Stimulated activated CD4-positive, alpha-beta T cell treated with anti-CD3 and anti-CD28 coated beads, Interleukin-1b, Interleukin-23, amount 100 ng/mL, for 1 hour (primary cell): ENCODE results near the gene BNIP3.
"Not testable (repeated sequence)": the region's sequence is repeated elsewhere in the genome, so short reads cannot be mapped to it uniquely, and the experiment has no call there.

Source experiments
- DNase-seq, 2 donors: peaks; one replicate each; pipeline ENCODE4 v3.0.0-alpha.2; 2020; ENCODE audit warnings: low read depth in 2 of 2

The BNIP3 gene

DNA sequence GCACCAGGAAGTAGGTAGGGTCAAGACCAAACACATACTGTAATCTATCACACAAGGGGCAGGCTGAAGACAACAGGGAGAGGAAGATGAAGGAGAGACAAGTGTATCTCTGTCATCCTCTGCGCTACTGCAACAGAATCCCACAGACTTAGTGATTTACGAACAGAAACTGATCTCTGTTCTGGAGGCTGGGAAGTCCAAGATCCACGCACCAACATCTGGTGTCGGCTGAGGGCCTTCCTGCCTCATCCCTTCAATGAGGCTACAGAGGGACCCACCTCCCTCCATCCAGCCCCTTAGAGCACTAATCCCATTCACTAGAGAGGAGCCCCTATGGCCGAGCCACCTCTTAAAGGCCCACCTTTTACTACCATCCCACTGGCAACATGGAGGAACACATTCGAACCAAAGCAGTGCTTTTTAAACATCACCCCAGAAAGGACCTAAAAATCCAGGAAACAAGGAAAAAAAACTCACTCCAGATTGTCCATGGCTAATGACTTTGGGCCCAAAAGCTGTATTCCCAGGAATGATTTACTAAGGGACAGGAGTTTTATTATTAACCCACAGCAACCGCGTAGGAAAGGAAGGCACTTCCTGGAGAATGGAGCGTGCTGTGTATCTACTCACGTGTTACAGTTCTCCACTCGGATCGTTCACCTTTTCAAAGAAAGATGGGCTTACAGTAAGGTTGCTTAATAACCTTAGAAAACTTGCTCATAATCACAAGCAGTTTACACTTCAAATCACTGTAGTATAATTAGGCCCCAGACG lies 4.2 kb downstream of the BNIP3 start:
- no peak for DNase-seq

DNA sequence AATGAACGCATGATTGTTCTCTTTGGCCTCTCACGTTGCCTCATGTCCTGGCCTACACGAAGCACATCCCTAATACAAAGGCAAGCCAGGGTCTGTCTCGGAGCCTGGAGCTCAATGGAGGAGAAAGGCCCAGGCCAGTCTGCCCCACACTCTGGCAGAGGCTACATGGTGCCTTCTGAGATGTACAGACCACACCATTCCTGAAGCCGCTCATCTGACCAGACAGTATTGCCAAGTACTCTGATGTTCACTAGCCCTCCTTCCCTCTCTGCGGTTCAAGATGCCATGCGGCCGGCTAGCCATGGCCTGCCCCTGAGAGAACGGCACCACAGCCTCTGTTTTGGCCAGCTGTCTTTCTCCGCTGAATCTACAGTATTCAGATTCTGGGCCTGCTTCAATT lies 5.9 kb downstream of the BNIP3 start:
- no peak for DNase-seq

DNA sequence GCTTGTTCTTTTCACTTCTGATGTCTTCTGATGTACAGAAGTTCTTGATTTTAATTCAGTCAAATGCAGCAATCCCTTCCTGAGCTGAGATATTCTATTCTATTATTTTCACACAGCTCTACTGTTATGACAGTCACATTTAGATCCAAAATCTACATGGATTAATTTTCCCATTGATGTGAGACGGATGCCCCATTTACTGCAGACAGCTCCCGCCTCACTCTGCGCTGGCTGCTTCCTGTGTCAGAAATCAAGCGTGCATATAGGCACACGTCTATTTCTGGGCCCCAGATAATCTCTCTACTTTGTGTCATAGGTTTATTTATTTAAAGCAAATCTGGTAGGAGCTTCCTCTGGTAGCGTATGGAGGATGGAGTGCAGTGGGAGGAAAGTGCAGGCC lies 6.7 kb downstream of the BNIP3 start:
- no peak for DNase-seq

DNA sequence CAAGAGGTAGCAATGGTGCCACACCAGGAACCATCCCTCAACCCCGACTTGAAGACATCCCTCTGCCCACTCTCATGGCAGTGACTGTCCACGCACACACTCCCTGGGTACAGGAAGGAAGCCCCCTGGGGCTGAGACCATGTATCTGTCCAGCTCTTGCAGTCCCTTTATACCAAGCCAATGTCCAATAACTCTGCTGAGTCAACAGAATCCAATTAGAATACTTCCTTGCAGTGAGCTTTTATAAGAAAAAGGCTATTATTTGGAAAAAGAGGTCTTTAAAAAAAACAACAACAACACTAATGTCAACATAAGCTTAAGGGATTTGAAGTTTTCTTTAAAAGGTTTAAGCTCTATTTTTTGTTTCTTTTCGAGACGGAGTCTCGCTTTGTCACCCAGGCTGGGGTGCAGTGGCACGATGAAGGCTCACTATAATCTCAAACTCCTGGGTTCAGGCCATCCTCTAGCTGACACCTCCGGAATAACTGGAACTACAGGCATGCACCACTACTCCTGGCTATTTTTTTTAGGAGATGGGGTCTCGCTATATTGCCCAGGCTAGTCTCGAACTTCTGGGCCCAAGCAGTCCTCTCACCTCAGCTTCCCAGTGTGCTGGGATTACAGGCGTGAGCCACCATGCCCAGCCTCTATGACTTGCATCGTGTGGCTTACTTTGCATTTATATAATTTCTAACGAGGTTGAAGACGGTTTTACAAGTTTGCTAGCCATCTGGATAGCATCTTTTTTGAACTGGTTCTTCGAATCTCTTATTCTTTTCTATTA lies 7.5 kb downstream of the BNIP3 start:
- no peak for DNase-seq

DNA sequence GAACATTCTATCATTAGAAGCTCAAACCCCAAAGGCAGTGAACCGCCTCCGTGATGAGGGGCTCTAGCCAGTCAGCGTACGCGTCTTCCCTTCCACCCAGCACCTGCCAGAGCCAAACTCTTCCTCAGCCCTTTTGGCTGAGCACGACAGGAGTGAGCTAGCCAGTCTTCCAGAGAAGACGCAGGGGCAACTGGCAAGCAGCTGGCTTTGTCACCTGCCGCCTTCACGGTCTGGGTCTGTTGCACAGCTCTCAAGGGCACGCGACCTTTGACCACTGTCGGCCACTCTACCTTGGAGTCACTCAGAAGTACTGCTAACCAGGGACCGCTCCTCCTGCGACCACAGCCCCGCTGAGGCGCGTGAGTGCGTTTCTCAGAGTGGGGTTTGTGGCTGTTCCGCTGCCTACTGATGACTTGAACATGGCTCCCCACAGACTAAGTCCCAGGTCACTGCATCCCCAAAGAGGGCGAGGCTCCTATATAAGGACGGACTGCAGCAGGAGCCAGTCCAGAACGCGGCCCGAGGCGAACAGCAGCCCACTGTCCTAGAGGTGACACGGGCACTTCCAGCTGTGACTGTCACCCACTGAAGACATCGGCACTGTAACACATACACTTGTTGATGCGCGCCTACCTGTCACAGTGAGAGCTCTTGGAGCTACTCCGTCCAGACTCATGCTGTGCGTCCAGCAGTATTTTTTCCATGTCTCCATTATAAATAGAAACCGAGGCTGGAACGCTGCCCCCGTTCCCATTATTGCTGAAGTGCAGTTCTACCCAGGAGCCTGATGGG lies 8.4 kb downstream of the BNIP3 start:
- DNase-seq: no peak

DNA sequence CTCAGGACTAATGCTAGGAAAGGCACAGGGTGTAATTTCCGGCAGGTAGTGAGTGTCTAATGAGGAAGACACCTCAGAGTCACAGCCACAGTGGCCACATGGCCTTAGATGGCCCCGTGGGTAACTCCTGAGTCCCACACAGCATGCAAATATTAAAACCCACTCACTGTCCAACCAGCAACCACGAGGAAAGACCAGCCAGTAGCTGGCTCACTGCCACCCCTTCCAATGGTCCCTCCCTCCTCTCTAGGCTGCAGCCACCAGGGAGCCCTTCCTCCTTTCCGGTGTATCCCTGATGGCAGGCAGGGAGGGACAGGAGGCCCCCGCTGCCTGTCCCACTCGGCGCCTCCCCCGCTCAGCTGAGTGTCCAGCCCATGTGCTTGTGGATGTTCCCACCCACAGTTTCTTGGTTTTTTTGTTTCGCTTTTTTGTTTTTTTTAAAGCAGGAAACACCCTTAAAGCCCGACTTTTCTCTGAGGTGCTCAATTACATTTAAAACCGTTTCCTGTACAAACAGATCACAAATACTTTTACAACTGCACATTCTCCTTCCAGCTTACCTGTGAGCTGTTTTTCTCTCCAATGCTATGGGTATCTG lies 9.2 kb downstream of the BNIP3 start:
- DNase-seq: no peak

DNA sequence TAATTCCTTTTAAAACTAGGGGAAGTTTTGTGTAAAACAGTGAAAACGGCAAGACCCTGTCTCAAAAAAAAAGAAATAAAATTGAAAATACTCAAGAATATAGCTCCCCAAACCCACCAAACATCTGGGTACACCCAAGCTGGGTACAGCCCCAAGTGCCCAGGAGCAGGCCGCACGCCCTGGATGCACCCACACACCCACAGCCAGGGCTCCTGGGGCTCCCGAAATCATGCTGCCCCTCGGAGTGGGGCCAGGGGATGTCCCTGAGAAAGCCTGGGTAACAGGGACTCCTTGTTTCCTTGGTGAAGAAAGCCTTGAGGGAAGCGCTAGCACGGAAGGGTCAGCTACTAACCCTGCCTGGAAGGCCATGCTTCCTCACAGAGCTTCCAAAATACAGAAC lies 10.1 kb downstream of the BNIP3 start:
- no peak for DNase-seq

DNA sequence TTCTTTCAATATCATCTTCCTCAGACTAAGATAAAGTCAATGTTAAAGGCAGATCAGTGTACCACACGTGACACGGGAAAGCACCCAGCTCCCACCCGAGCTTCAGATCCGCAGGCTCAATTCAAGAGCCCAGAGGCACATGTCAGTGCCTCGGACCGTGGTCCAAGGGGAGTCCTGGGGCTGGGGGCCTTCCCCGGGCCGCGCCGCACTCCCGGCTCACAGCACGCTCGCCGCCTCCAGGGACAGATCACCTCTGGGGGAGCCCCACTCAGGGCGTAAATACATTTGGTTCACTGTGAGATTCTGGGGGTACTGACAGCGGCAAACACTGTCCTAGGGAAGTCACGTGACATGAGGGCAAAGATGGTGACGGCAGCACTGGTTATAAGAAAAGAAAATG lies 10.8 kb downstream of the BNIP3 start:
- no peak for DNase-seq

DNA sequence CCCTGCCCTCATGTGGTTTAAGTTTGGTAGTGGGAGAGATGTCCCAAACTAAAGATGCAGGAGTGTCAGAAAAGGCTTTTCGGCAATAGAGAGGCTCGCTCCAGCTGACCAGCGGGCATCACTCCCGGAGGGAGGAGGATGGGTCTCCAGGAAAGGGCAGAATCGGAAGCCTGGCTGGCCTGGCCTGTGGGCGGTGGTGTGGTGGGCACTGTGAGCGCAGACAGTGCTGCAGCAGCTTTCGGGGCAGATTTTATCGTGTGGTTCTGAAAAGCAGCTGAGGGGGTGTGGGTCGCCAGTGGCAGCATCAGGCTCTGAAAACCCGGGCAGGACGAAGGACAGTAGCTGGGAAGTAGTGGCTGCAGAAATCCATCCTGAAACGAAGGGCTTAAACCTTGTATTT lies 12.8 kb downstream of the BNIP3 start:
- DNase-seq: no peak

DNA sequence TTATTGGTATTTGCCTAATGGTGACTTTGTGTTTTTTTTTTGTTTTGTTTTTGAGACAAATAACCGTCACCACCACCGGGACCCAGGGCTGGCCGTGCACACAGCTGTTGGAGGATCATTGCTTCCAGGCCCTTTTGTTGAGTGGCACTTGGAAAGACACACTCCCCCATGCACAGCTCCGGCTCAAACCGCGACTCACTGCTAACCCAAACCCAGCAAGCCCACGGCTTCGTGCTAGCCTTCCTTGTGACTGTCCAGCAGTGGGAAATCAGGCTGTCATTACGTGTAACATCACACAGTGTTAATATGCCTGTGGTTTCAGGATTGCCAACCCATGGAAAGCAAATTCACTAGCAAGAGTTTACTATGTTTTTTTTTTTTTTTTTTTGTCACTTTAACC lies 17.4 kb downstream of the BNIP3 start:
- no peak for DNase-seq

DNA sequence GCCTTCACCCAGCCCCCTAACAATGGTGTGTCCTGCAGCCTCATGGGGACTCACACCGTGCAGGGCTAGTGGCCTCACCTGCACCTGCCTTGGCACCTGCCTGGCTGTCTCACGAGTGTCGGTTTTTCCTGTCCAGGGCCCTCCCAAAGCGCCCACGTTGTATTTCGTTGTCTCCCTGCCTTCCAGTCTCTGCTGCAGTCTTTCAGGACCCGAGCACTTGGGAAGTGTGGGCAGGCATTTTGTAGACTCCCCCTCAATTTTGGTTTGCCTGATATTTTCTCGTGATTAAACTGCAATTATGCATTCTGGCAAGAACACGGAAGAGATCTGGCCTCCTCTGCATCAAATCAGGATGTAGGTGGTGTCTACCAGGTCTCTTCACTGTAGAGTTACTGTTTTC lies 17.9 kb downstream of the BNIP3 start:
- no peak for DNase-seq

DNA sequence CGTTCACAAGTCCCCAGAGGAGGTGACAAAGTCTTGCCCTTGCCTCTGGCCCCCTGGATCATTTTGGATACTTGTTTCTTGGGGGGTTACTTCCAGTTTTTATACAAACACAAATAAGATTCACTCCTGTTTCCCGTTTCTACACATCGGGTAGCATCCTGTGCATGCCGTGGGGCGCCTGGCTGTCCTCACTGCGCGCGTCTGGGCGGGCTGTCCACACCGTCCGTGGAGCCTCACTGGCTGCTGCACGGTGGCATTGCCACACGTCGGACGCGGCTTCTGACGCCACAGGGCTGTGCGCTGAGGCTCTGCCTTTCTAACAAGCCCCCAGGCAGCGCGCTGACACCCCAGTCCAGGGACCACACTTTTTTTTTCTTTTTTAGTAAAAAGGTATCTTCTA lies 18.4 kb downstream of the BNIP3 start:
- no peak for DNase-seq

DNA sequence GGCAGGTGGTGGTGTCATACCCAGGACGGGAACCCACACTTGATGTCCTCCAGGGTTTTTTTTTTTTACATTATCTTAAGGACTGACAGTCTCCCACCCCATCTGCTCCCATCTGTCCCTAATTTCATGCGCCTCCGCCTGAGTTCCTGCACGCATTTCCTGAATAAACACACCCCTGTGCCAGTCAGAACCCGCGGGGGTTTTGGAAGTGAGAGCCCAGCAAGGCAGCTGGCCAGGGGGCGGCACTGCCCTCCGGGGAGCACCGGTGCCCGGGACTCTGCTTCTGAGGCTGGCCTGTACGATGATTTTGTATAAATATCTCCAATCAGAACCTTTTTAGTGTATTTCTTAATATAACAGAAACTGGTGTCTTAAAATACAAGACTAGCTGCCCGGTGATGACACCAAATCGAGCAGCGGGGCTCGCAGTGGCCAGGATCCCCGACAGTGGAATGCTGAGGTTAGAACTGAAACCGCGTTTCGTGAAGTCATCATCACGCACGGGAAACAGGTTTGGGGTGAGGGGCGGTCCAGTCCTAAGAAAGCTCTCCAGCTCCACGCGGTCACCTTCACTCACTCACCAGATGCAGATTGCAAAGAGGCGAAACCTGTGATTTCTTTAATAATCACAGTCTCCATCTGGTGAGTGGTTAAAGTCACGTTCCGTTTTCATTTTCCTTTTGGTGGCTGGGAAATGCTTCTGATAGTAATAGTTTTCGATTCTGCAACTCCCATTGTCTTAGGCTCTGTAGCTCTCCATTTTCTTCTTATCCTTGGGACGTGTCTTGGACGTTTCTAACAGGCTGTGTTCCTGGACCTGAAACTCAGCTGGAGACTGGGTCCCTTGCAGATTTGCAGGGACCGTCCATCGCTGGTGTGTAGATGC lies 19.7 kb downstream of the BNIP3 start:
- no peak for DNase-seq

DNA sequence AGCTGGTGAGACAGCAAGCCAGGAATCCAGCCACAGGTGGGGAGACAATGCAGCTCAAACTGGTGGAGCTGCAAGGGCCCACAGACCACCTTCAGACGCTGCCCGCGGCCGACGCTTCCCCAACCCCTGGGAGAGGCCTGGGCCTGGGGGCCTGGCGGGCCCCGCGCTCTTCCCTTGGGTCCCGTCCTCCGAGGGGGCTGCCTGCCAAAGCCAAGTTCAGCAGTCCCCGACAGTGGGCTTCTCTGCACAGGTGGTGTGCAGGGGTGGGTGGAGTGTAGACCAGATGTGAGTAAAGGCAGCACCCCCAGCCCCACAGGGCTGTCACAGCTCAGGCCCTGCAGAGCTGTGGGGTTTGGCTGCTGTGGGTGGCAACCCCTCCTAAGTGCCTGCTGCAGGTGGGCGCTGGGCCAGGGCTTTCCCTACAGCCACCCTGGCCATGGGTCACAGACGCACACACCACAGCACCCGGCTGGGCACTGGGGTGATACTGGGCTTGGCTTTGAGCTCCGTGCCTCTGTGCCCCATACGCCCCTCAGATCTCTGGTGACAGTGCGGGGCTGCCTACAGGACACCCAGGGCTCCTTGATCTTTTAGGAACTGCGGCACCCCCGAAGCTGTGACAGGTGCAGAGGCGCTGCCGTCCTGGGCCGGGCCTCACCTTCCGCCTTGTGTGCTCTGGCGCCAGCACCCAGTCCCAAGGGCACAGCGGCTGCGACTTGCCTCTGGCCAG lies 20.5 kb downstream of the BNIP3 start:
- no peak for DNase-seq

DNA sequence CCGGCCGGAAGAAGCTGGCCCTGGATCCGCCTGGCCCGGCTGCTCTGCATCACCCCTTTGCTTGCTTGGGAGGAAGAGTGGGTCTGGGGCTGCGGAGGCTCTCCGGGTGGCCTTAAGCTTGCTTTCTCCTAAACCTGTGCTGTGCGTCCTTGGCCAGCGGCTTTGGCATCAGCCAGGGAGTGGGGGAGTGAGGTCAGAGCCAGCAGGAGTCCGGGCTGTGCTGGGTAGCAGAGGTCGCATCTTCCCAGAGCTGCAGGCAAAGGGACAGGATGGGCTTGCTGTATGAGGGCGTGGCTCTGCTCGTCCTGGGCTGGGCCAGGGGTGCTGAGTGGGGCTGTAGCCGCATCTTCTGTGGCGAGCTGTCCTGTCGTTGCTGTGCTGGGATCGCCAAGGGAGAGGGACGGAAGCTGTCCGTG lies 21.1 kb downstream of the BNIP3 start:
- no peak for DNase-seq

DNA sequence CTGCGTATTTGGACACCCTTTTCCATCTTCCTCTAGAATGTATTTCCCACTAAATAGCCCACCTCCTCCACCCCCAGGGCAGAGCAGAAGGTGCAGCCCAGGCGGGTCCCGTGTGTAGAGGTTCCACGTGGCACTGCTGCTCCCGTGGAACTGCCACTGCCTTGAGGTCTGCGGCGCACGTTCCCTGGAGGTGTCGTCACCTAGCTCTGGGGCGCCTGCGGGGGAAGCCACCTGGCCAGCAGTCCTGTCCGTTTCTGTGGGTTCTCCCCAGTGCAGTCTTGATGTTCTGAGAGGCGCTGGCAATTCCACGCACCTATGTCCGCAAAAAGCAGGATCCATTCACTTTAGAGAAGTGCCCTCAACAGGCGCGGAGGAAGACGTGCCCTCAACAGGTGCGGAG lies 21.9 kb downstream of the BNIP3 start:
- no peak for DNase-seq

DNA sequence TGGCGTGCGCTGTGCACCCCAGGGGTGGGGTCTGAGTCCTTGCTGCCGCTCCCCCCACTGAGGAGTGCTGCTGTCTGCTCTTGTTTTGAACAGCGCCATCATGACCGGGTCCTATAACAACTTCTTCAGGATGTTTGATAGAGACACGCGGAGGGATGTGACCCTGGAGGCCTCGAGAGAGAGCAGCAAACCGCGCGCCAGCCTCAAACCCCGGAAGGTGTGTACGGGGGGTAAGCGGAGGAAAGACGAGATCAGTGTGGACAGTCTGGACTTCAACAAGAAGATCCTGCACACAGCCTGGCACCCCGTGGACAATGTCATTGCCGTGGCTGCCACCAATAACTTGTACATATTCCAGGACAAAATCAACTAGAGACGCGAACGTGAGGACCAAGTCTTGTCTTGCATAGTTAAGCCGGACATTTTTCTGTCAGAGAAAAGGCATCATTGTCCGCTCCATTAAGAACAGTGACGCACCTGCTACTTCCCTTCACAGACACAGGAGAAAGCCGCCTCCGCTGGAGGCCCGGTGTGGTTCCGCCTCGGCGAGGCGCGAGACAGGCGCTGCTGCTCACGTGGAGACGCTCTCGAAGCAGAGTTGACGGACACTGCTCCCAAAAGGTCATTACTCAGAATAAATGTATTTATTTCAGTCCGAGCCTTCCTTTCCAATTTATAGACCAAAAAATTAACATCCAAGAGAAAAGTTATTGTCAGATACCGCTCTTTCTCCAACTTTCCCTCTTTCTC lies 26.0 kb downstream of the BNIP3 start:
- no peak for DNase-seq

DNA sequence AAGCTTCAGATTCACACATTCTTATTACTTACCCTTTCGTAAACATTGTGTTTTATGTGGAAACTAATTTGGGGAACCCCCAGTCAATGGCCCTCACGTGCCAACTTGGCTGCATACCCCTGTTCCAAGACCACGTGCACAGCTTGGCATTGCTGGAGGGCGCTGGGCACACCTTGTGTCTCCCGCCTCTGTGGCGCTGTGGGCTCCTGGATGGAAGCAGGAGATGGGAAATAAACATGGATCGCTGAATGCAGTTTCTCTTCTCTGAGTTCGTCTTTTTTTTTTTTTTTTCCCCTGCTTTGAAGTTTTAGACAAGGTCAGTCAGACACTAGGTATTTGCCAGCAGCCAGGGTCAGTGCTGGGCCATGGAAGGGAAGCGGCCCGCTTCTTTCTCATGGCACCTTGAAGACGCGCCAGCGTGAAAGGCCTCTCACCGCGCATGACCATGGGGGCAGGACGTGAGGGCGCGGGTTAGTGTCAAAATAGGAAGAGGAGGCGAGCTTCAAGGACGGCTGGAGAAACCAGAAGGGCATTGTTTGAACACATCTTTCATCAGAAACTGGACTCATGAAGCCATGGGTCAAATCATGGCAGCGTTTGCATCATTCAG lies 27.3 kb downstream of the BNIP3 start:
- no peak for DNase-seq

DNA sequence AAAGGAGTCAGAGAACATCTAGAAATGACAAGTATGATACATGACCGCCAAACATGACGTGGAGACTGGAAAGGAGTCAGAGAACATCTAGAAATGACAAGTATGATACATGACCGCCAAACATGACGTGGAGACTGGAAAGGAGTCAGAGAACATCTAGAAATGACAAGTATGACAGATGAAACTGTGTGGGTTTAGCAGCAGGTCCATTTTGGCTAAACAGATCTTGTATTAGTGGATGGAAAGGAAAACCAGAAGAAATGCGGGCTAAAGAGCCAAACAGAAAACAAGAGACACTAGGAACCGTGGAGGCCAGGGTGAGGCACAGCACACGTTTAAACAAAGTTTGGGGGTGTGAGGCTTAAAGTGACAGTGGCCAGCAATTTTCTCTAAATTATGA lies 31.8 kb downstream of the BNIP3 start:
- not testable (repeated sequence) for DNase-seq
